ENCODE results near the gene FBXL7. TPM values are rescaled to one million over a fixed set of nuclear protein-coding genes. Genes with fewer than 3 reads are reported as not detected.

Gene FBXL7
- total and polyA plus RNA-seq, 2 donors, result 15.3 to 30.3 TPM

GRCh38 chr5:15940905-15941304, 440.9 kb downstream of the FBXL7 start:
- 90% methylated on average over 3 of the region's 3 CpGs for WGBS
- no peaks in the 10 kb centered on the region for H3K36me3 ChIP-seq (ENCODE audit: insufficient read depth)
- H3K4me3 ChIP-seq (ENCODE audit: low read depth, low read length), result no peak overlapping the region
- DNase-seq (ENCODE audit: extremely low spot score), result no peak
- H3K27ac ChIP-seq (ENCODE audit: low read depth), result no peak overlapping the region
- H3K4me1 ChIP-seq (ENCODE audit: insufficient read depth), result no peaks in the 10 kb centered on the region

- 67% methylated on average over 2 of the region's 2 CpGs for WGBS
- H3K27ac ChIP-seq (ENCODE audit: low read depth), result no peak overlapping the region
- H3K36me3 ChIP-seq (ENCODE audit: insufficient read depth), result no peaks in the 10 kb centered on the region
- H3K4me1 ChIP-seq (ENCODE audit: insufficient read depth), result no peaks in the 10 kb centered on the region
- no peak overlapping the region for H3K4me3 ChIP-seq (ENCODE audit: low read depth, low read length)
- no peak for DNase-seq (ENCODE audit: extremely low spot score)
These were observed 443.5 kb downstream of the FBXL7 start for GRCh38 chr5:15943487-15943886.

GRCh38 chr5:15946026-15946425, 446.0 kb downstream of the FBXL7 start:
- Histone ChIP-seq H3K4me1 (ENCODE audit: insufficient read depth) (no peaks in the 10 kb centered on the region), H3K4me3 (ENCODE audit: low read depth, low read length) (no peak overlapping the region), H3K36me3 (ENCODE audit: insufficient read depth) (no peaks in the 10 kb centered on the region), H3K27ac (ENCODE audit: low read depth) (no peak overlapping the region)
- DNase-seq (ENCODE audit: extremely low spot score), result no peak
- 96% methylated on average over 3 of the region's 3 CpGs for WGBS

- Histone ChIP-seq H3K27ac (ENCODE audit: low read depth) (no peak overlapping the region), H3K4me3 (ENCODE audit: low read depth, low read length) (no peak overlapping the region), H3K36me3 (ENCODE audit: insufficient read depth) (no peaks in the 10 kb centered on the region), H3K4me1 (ENCODE audit: insufficient read depth) (no peaks in the 10 kb centered on the region)
- DNase-seq (ENCODE audit: extremely low spot score), result no peak
- 68% methylated on average over 3 of the region's 3 CpGs for WGBS
These were observed 448.2 kb downstream of the FBXL7 start for GRCh38 chr5:15948190-15948589.

- Histone ChIP-seq H3K27ac (ENCODE audit: low read depth) (no peak overlapping the region), H3K4me1 (ENCODE audit: insufficient read depth) (no peaks in the 10 kb centered on the region), H3K36me3 (ENCODE audit: insufficient read depth) (no peaks in the 10 kb centered on the region), H3K4me3 (ENCODE audit: low read depth, low read length) (no peak overlapping the region)
- WGBS, result 91% methylated on average over 3 of the region's 3 CpGs
- DNase-seq (ENCODE audit: extremely low spot score), result no peak
These were observed 451.1 kb downstream of the FBXL7 start for GRCh38 chr5:15951126-15951525.

- DNase-seq (ENCODE audit: extremely low spot score), result no peak
- no peaks in the 10 kb centered on the region for H3K36me3 ChIP-seq (ENCODE audit: insufficient read depth)
- WGBS, result 94% methylated on average over 3 of the region's 3 CpGs
- H3K4me1 ChIP-seq (ENCODE audit: insufficient read depth), result no peaks in the 10 kb centered on the region
- no peak overlapping the region for H3K4me3 ChIP-seq (ENCODE audit: low read depth, low read length)
- H3K27ac ChIP-seq (ENCODE audit: low read depth), result no peak overlapping the region
These were observed 451.6 kb downstream of the FBXL7 start for GRCh38 chr5:15951550-15951949.

GRCh38 chr5:15956622-15957021, 456.6 kb downstream of the FBXL7 start:
- Histone ChIP-seq H3K36me3 (ENCODE audit: insufficient read depth) (no peaks in the 10 kb centered on the region), H3K4me3 (ENCODE audit: low read depth, low read length) (no peak overlapping the region), H3K27ac (ENCODE audit: low read depth) (no peak overlapping the region), H3K4me1 (ENCODE audit: insufficient read depth) (no peaks in the 10 kb centered on the region)
- no peak for DNase-seq (ENCODE audit: extremely low spot score)
- WGBS, result 95% methylated on average over 6 of the region's 6 CpGs

- no peak for DNase-seq (ENCODE audit: extremely low spot score)
- Histone ChIP-seq H3K27ac (ENCODE audit: low read depth) (no peak overlapping the region), H3K4me1 (ENCODE audit: insufficient read depth) (no peaks in the 10 kb centered on the region), H3K4me3 (ENCODE audit: low read depth, low read length) (no peak overlapping the region), H3K36me3 (ENCODE audit: insufficient read depth) (no peaks in the 10 kb centered on the region)
- WGBS, result 61% methylated on average over 5 of the region's 5 CpGs
These were observed 457.1 kb downstream of the FBXL7 start for GRCh38 chr5:15957124-15957523.

- 47% methylated on average over 7 of the region's 7 CpGs for WGBS
- Histone ChIP-seq H3K4me1 (ENCODE audit: insufficient read depth) (no peaks in the 10 kb centered on the region), H3K4me3 (ENCODE audit: low read depth, low read length) (no peak overlapping the region), H3K27ac (ENCODE audit: low read depth) (no peak overlapping the region), H3K36me3 (ENCODE audit: insufficient read depth) (no peaks in the 10 kb centered on the region)
- peak; percentile 86 for DNase-seq (ENCODE audit: extremely low spot score)
These were observed 459.6 kb downstream of the FBXL7 start for GRCh38 chr5:15959370-15960164.

- no peak for DNase-seq (ENCODE audit: extremely low spot score)
- H3K36me3 ChIP-seq (ENCODE audit: insufficient read depth), result no peaks in the 10 kb centered on the region
- no peak overlapping the region for H3K27ac ChIP-seq (ENCODE audit: low read depth)
- no peak overlapping the region for H3K4me3 ChIP-seq (ENCODE audit: low read depth, low read length)
- no peaks in the 10 kb centered on the region for H3K4me1 ChIP-seq (ENCODE audit: insufficient read depth)
- 60% methylated on average over 6 of the region's 6 CpGs for WGBS
These were observed 466.2 kb downstream of the FBXL7 start for GRCh38 chr5:15966066-15966640.

- Histone ChIP-seq H3K27ac (ENCODE audit: low read depth) (no peak overlapping the region), H3K4me3 (ENCODE audit: low read depth, low read length) (no peak overlapping the region), H3K36me3 (ENCODE audit: insufficient read depth) (no peaks in the 10 kb centered on the region), H3K4me1 (ENCODE audit: insufficient read depth) (no peaks in the 10 kb centered on the region)
- no peak for DNase-seq (ENCODE audit: extremely low spot score)
These were observed 466.7 kb downstream of the FBXL7 start for GRCh38 chr5:15966651-15967050.

- H3K27ac ChIP-seq (ENCODE audit: low read depth), result no peak overlapping the region
- WGBS, result 74% methylated on average over 4 of the region's 4 CpGs
- DNase-seq (ENCODE audit: extremely low spot score), result no peak
- no peak overlapping the region for H3K4me3 ChIP-seq (ENCODE audit: low read depth, low read length)
- H3K36me3 ChIP-seq (ENCODE audit: insufficient read depth), result no peaks in the 10 kb centered on the region
- H3K4me1 ChIP-seq (ENCODE audit: insufficient read depth), result no peaks in the 10 kb centered on the region
These were observed 469.0 kb downstream of the FBXL7 start for GRCh38 chr5:15968993-15969392.

GRCh38 chr5:15977851-15978250, 477.9 kb downstream of the FBXL7 start:
- no peaks in the 10 kb centered on the region for H3K36me3 ChIP-seq (ENCODE audit: insufficient read depth)
- DNase-seq (ENCODE audit: extremely low spot score), result no peak
- H3K4me1 ChIP-seq (ENCODE audit: insufficient read depth), result no peaks in the 10 kb centered on the region
- H3K27ac ChIP-seq (ENCODE audit: low read depth), result no peak overlapping the region
- 77% methylated on average over 4 of the region's 4 CpGs for WGBS
- H3K4me3 ChIP-seq (ENCODE audit: low read depth, low read length), result no peak overlapping the region

- Histone ChIP-seq H3K4me1 (ENCODE audit: insufficient read depth) (no peaks in the 10 kb centered on the region), H3K36me3 (ENCODE audit: insufficient read depth) (no peaks in the 10 kb centered on the region), H3K27ac (ENCODE audit: low read depth) (no peak overlapping the region), H3K4me3 (ENCODE audit: low read depth, low read length) (no peak overlapping the region)
- DNase-seq (ENCODE audit: extremely low spot score), result no peak
- 90% methylated on average over 2 of the region's 2 CpGs for WGBS
These were observed 480.9 kb downstream of the FBXL7 start for GRCh38 chr5:15980835-15981234.
